Motor neuron (in vitro differentiated cells): ENCODE results near the gene HAX1. TPM values are rescaled to one million over a fixed set of nuclear protein-coding genes. Genes with fewer than 3 reads are reported as not detected.
"Not testable (repeated sequence)": the region's sequence is repeated elsewhere in the genome, so short reads cannot be mapped to it uniquely, and the experiment has no call there.

Experiments
- ATAC-seq, 8 experiments: fragments of 200-7000 bp; cut with Tn5 transposase; replicated peaks in 6 of 8; 2 replicates each; pipeline ENCODE4 v1.8.0; 2021; ENCODE audit warnings: mild to moderate bottlenecking in 8 of 8, moderate library complexity in 8 of 8
- H3K27ac ChIP-seq, 2 donors: fragments of 250-450 bp; sonication (Bioruptor Pico); 2 replicates each; pipeline ENCODE4 v1.9.0; 2021; ENCODE audit warnings: antibody characterized with exemption in 2 of 2, mild to moderate bottlenecking in 2 of 2, moderate library complexity in 1 of 2
- H3K4me1 ChIP-seq, 2 donors: fragments of 250-450 bp; sonication (Bioruptor Pico); replicated peaks in 1 of 2; 2 replicates each; pipeline ENCODE4 v1.6.1; 2021; ENCODE audit warnings: antibody characterized with exemption in 2 of 2, mild to moderate bottlenecking in 2 of 2, moderate library complexity in 1 of 2
- H3K4me3 ChIP-seq, 5 donors: fragments of 250-450 bp; sonication (Bioruptor Pico); 2 replicates each; pipeline ENCODE4 v1.9.0; 2021; ENCODE audit warnings: antibody characterized with exemption in 5 of 5, mild to moderate bottlenecking in 5 of 5, moderate library complexity in 4 of 5
- WGBS, 10 experiments: fragments of 450-650 bp; shearing (Covaris generic); methylation state at CpG; one replicate each; pipeline ENCODE4 v1.0.0; 2022; 5-methylcytosine and 5-hydroxymethylcytosine counted together
- in situ Hi-C, 9 experiments: fragments of 400-800 bp; cut with MboI; loops; one replicate each; pipeline ENCODE4 v1.15.0; 2021; ENCODE audit warnings: low sequenced_read_pairs in 9 of 9, low pct_unique_long_range_greater_than_20kb in 2 of 9; ENCODE audit not compliant: unreplicated experiment in 9 of 9
- total RNA-seq, 8 experiments: library from RNA; unstranded; fragments of 300-600 nt; gene quantifications; 2 replicates each; pipeline versions ENCODE4 v1.2.3 to v1.2.4, GENCODE V29; 2022

The HAX1 gene
- total RNA-seq, 8 experiments from 2014 or later: 83.2 to 173 (median 128) TPM

DNA sequence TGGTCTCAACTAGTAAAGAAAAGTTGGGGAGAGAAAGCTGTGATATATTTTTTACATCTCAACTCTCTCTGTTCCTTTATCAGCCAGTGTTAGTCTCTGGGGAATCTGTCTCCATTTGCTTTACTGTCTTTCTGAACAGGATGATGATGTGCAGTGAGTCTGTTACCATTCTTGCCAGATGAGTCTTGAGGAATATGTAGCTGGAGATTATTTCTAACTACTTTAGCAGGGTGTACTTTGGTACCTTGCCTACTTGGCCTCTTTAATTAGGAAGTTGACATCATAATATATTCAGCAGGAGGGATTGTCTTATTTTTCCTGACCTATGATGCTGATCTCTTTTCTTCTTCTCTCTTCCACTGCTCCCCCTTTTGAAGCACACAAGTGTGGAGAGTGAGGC is 15.7 kb upstream of the HAX1 start:
- no peak for ATAC-seq
- no peak overlapping the region for H3K4me3 ChIP-seq
- in situ Hi-C loops: no loop called here
- no peaks in the 10 kb centered on the region for H3K4me1 ChIP-seq
- no peak overlapping the region for H3K27ac ChIP-seq

DNA sequence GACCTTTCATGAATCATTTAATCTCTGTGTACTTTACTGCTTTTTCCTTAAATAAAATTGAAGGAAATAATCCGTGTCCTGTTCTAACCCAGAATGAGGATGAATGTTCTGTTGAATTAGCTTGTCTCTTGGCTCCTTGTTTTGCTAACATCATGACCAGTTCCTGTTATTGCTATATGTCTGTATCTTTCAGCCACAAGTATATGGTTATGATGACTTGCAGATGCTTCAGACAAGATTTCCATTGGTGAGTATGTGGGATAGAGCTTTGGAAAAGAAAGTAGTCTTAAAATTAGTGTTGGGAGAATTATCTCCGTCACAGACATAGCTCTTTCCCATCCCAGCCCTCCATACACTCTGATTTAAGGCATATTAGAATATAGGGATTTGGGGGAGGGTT is 13.6 kb upstream of the HAX1 start:
- H3K27ac ChIP-seq: no peak overlapping the region
- 95 to 100% (median 100%) methylated on average over 1 to 2 of the region's 2 CpGs; no CpG with 5 or more reads in 3 of the 10 experiments for WGBS, 10 experiments
- ATAC-seq: no peak
- H3K4me1 ChIP-seq: no peaks in the 10 kb centered on the region
- H3K4me3 ChIP-seq: no peak overlapping the region
- in situ Hi-C loops: no loop called here

DNA sequence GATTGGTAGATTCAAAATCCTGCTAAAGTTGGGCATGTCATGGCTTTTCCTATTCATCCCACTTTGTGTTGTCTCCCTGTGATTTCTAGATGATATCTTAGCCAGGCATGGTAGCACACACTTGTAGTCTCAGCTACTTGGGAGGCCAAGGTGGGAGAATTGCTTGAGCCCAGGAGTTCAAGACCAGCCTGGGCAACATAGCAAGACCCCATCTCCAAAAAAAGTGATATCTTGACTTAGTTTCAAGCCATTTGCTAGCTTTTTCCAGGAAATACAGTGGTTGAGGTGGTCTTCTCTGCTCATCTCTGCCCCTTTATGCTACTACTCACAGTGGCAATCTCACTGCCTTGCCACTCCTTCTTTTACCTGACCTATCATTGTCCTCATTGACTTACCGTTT is 12.3 kb upstream of the HAX1 start:
- WGBS, 10 experiments: 91 to 100% (median 100%) methylated on average over 1 of the region's 1 CpG; no CpG with 5 or more reads in 3 of the 10 experiments
- ATAC-seq: no peak
- no peaks in the 10 kb centered on the region for H3K4me1 ChIP-seq
- no peak overlapping the region for H3K27ac ChIP-seq
- H3K4me3 ChIP-seq: no peak overlapping the region
- in situ Hi-C loops: no loop called here

DNA sequence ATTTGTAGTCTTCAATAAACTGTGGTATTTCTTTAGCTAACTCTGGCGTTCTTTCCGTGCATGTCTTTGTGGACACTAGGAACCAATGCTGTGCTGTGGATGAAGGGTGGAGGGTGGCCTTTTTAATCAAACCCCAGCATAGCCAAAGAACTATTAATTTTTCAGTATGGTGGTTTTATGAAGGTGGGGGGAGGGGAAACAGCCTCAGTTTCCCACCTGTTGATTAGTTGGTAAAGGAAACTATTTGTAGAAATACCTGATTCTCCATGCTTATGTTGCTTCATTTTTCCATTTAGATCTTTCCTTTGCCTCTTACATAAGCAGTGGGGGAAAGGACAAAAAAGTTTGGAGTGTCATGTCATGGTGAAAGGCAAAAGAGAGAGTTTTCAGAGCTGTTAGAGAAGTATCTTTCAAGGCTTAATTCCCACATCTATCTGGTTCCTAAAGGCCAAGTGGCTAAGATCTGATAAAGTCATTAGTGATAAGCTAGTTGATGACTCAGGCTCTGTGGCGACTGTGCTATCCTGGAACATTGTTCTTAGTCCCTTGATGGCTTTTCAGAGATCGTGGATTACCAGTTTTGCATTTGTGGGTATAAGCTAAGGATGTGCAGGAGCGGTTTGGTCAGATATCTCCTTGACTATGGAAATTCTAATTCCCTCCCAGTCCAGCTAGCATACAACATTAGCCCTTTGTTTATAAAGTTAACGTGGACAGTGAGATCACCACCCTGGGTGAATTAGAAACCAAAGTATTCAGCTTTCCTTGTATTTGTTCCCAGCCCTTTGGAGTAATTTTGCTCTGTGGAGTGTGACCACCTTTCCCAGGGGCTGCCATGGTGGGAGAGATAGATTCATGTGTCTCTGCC is 8.7 kb upstream of the HAX1 start:
- Histone ChIP-seq H3K4me3 (no peak overlapping the region), H3K27ac (no peak overlapping the region), H3K4me1 (no peaks in the 10 kb centered on the region)
- in situ Hi-C loops: no loop called here
- peak in 2 of 8 experiments; percentile 13 to 21 for ATAC-seq
- 17 to 100% (median 83%) methylated on average over 1 to 6 of the region's 6 CpGs; no CpG with 5 or more reads in 1 of the 10 experiments for WGBS, 10 experiments

DNA sequence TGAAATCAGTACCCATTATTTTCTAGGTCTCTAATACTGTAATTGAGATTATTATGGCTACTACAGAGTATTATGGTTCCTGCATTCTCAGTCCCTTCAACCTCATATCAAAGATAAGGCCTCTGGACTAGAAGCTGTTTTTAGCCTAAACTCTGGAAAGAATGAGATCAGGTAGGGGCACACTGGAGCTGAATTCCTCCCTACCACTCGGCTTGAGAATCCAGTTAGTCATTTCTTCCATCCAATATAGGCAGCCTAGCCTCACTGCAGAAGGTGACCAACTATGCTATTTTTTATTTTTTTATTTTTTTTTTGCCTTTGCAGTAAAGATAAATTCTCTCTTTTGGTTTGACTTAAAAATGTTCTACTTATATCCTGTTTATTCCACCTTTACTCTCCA is 8.0 kb upstream of the HAX1 start:
- in situ Hi-C loops: no loop called here
- Histone ChIP-seq H3K4me3 (no peak overlapping the region), H3K27ac (no peak overlapping the region), H3K4me1 (no peaks in the 10 kb centered on the region)
- ATAC-seq: no peak
- WGBS, 10 experiments: 0 to 100% (median 91%) methylated on average over 1 of the region's 1 CpG; no CpG with 5 or more reads in 2 of the 10 experiments

DNA sequence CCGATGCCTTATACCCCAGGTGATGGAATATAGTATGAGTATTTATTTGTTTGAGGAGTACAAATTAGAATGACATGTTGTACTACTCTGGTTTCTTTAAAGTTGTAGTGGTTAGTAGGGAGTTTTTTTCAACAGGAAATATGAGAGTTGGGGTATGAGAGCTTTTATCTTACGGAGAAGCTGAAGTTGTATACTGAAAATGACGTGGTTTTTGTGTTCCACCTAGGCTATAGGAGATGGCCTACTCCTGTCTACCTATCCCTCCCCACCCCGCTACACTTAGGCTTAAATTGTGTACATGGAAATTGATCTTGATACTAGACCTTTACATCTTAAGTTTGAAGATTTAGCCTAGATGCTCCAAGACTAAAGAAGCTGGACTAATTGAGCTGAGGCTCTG is 6.8 kb upstream of the HAX1 start:
- no peaks in the 10 kb centered on the region for H3K4me1 ChIP-seq
- WGBS, 10 experiments: 0 to 100% (median 86%) methylated on average over 1 to 4 of the region's 4 CpGs; no CpG with 5 or more reads in 2 of the 10 experiments
- H3K4me3 ChIP-seq: no peak overlapping the region
- in situ Hi-C loops: no loop called here
- no peak for ATAC-seq
- no peak overlapping the region for H3K27ac ChIP-seq

DNA sequence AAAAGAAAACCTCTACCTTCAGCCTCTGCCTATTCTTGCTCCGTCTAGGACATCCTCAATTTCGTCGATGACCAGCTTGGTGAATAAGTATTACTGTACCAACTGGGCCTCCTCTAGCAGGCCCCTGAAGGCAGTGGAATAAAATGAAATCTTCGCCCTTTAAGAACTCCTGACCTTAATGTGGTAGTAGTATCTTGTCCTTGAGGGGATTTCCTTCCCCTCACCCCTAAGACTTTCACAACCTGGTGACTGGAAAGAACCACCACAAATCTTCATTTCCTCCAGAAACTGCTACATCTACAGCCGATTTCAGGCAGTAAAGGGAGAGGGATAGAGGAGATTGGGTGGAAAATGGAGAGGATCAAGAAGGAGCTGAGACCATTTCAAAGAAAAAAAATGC is 1.6 kb upstream of the HAX1 start:
- in situ Hi-C loops: no loop called here

DNA sequence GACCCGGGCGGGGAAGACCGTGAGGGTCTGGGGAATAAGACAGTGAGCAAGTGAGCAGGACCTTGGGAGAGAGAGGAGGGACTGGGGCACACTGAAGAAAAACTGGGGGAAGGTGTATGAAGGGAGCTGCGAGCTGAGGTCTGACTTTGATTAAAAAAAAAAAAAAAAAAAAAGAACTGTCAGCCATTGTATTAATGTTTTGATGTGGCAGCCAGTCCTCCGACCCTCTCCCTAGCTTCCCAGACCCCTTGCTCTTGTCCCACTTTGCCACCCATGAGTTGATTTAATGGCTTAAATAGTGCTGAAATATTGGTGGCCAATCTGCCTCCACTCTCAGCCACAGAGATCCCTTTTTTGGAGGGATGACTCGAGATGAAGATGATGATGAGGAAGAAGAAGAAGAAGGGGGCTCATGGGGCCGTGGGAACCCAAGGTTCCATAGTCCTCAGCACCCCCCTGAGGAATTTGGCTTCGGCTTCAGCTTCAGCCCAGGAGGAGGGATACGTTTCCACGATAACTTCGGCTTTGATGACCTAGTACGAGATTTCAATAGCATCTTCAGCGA is 652 bp downstream of the HAX1 start:
- in situ Hi-C loops: no loop called here
- Histone ChIP-seq H3K4me3 (peak overlapping the region; percentile 84 to 97 (median 95)), H3K4me1 (peaks cover 8 to 9% of the 10 kb centered on the region in 2 donors), H3K27ac (peak overlapping the region; percentile 85 to 90)
- ATAC-seq: peak in 5 of 8 experiments; percentile 22 to 45 (median 34)
- 0 to 61% (median 37%) methylated on average over 1 to 13 of the region's 13 CpGs; no CpG with 5 or more reads in 1 of the 10 experiments for WGBS, 10 experiments

More for the DNA sequence above, 1.6 kb upstream of the HAX1 start:
- WGBS, 10 experiments: 33 to 100% (median 95%) methylated on average over 1 to 5 of the region's 5 CpGs; no CpG with 5 or more reads in 1 of the 10 experiments
- no peak for ATAC-seq
- H3K4me1 ChIP-seq: peaks cover 8 to 9% of the 10 kb centered on the region in 2 donors
- H3K4me3 ChIP-seq: no peak overlapping the region
- no peak overlapping the region for H3K27ac ChIP-seq

DNA sequence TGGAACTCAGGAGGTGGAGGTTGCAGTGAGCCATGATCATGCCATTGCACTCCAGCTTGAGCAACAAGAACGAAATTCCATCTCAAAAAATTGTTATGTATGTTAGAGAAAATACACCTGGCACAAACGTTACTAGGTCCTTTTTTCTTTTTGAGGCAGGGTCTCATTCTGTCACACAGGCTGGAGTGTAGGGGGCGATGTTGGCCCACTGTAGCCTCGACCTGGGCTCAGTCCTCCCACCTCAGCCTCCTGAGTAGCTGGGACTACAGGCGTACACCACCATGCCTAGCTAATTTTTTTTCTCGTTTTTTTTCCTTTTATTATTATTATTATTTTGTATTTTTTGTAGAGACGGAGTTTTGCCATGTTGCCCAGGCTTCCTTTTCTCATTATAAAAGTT is 4.4 kb downstream of the HAX1 start:
- in situ Hi-C loops: no loop called here
- no peak overlapping the region for H3K27ac ChIP-seq
- peaks cover 8 to 9% of the 10 kb centered on the region in 2 donors for H3K4me1 ChIP-seq
- no peak for ATAC-seq
- 67 to 93% (median 87%) methylated on average over 1 to 7 of the region's 7 CpGs; no CpG with 5 or more reads in 1 of the 10 experiments for WGBS, 10 experiments
- H3K4me3 ChIP-seq: no peak overlapping the region

DNA sequence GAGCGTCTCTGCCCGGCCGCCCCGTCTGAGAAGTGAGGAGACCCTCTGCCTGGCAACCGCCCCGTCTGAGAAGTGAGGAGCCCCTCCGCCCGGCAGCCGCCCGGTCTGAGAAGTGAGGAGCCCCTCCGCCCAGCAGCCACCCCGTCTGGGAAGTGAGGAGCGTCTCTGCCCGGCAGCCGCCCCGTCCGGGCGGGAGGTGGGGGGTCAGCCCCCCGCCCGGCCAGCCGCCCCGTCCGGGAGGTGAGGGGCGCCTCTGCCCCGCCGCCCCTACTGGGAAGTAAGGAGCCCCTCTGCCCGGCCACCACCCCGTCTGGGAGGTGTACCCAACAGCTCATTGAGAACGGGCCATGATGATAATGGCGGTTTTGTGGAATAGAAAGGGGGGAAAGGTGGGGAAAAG is 15.2 kb downstream of the HAX1 start:
- H3K27ac ChIP-seq, ATAC-seq, in situ Hi-C loops, H3K4me1 ChIP-seq, H3K4me3 ChIP-seq: not testable (repeated sequence)
- no CpG with 5 or more reads among the region's 30 CpGs for WGBS, 10 experiments

DNA sequence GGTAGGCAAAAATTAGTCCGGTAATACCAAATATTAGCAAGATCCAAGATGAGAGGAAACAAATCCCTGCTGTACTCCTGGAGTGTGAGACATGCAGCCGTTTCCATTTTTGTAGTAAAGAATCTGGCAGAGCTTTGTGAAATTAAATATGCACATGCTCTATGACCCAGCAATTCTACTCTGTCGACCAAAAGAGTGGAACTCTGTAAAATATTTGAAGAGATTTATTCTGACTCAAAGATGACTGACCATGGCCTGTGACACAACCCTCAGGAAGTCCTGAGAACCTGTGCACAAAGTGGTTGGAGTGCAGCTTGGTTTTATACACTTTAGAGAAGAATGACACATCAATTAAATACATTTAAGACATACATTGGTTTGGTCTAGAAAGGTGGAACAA is 16.2 kb downstream of the HAX1 start:
- Histone ChIP-seq H3K4me3 (no peak overlapping the region), H3K4me1 (peaks cover 0 to 3% of the 10 kb centered on the region in 2 donors), H3K27ac (no peak overlapping the region)
- ATAC-seq: peak in 3 of 8 experiments; percentile 79 to 94 (median 90)
- 20 to 100% (median 71%) methylated on average over 1 to 3 of the region's 3 CpGs for WGBS, 10 experiments
- in situ Hi-C loops: no loop called here

DNA sequence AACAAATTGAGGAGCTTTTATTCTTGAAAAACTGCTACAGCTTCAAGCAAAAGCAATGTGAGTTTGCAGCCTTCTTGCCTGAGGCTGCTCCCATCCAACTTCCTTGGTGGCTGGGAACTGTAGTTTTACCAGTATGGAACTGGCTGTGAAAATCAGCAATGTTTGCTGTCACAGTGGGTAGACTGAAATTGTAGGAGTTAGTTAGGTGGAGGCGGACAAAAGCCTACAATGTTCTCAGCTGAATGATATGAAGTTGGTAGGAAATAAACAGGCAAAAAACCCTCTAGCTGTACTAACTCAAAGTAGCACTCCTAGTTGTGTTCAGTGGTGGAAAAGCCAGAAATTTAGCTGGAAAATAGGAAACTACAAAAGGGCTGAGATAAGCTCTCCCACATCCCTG is 18.5 kb downstream of the HAX1 start:
- in situ Hi-C loops: no loop called here
- no peak for ATAC-seq
- H3K4me1 ChIP-seq: peaks cover 0 to 3% of the 10 kb centered on the region in 2 donors
- WGBS, 10 experiments: 77 to 100% (median 94%) methylated on average over 1 of the region's 1 CpG; no CpG with 5 or more reads in 3 of the 10 experiments
- H3K4me3 ChIP-seq: no peak overlapping the region
- no peak overlapping the region for H3K27ac ChIP-seq

DNA sequence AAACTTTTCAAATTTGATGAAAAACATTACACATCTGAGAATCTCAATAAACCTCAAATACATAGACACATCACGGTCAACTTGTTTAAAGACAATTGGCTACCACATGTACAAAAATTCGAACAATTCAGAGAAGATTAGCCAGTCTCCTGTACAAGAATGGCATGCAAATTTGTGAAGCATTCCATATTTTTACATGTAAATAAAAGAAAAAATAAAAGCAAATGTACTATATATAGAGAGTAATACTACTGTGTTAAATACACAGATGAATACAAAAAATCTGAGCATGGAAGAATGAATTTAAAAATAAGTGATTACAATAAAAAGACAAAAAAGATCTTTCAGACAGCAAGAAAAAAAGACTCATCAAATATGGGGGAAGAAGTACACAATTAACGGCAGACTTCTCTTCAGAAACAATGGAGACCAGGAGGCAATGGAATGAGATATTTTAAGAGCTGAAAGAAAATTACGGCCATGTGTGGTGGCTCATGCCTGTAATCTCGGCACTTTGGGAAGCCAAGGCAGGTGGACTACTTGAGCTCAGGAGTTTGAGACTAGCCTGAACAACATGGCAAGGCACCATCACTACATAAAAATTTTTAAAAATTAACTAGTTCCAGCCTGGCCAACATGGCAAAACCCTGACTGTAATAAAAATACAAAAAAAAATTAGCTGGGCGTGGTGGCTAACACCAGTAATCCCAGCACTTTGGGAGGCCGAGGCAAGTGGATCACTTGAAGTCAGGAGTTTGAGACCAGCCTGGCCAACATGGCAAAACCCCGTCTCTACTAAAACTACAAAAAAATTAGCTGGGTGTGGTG is 23.2 kb downstream of the HAX1 start:
- Histone ChIP-seq H3K4me1 (peaks cover 0 to 3% of the 10 kb centered on the region in 2 donors), H3K4me3 (no peak overlapping the region), H3K27ac (no peak overlapping the region)
- ATAC-seq: no peak
- in situ Hi-C loops: no loop called here
- WGBS, 10 experiments: 18 to 75% (median 48%) methylated on average over 2 to 8 of the region's 8 CpGs
